GM13977 (cell line): ENCODE data around the gene WDFY4.

ENCODE experiments used
- DNase-seq: peaks from one replicate; pipeline ENCODE4 v3.0.0; 2012; ENCODE audit warnings: low spot score
- in situ Hi-C: fragments of 300-500 bp; cut with MboI; formaldehyde crosslinking; loops from one replicate; pipeline ENCODE4 v1.12.0; 2022; ENCODE audit warnings: low sequenced_read_pairs, low pct_unique_long_range_greater_than_20kb, mixed read lengths, inconsistent platforms; ENCODE audit not compliant: unreplicated experiment
- TF ChIP-seq, protein P1 (sequence below): IDR thresholded peaks from 2 replicates; pipeline ENCODE4 v1.5.1; 2012; ENCODE audit warnings: mild to moderate bottlenecking, control low read depth; ENCODE audit not compliant: insufficient read depth; ENCODE audit errors: extremely low read depth, missing control alignments

WDFY4 gene

DNA sequence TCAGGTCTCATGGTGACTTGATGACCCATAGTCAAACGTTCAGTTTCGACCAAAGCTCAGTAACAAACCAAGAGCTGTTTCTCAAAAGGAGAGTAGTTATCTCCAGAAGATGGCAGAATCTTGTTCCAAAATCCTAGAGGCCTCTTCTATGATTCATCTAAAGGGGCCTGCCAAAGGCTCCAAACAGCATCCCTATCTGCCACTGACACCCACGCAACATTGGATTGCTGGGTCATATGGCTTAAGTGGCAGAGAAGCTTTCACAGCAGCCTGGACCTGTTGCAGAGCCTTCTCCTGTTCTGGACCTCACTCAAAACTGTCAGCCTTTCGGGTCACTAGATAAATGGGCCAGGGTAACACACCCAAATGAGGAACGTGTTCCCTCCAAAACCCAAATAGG is 309.0 kb downstream of the WDFY4 start:
- in situ Hi-C loops: loop anchor here (25.0 kb wide), 1 partner anchor 519 kb away; no protein-coding TSS in a partner anchor
- DNase-seq: no peak
- TF ChIP-seq, protein P1, sequence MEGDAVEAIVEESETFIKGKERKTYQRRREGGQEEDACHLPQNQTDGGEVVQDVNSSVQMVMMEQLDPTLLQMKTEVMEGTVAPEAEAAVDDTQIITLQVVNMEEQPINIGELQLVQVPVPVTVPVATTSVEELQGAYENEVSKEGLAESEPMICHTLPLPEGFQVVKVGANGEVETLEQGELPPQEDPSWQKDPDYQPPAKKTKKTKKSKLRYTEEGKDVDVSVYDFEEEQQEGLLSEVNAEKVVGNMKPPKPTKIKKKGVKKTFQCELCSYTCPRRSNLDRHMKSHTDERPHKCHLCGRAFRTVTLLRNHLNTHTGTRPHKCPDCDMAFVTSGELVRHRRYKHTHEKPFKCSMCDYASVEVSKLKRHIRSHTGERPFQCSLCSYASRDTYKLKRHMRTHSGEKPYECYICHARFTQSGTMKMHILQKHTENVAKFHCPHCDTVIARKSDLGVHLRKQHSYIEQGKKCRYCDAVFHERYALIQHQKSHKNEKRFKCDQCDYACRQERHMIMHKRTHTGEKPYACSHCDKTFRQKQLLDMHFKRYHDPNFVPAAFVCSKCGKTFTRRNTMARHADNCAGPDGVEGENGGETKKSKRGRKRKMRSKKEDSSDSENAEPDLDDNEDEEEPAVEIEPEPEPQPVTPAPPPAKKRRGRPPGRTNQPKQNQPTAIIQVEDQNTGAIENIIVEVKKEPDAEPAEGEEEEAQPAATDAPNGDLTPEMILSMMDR: no peak

DNA sequence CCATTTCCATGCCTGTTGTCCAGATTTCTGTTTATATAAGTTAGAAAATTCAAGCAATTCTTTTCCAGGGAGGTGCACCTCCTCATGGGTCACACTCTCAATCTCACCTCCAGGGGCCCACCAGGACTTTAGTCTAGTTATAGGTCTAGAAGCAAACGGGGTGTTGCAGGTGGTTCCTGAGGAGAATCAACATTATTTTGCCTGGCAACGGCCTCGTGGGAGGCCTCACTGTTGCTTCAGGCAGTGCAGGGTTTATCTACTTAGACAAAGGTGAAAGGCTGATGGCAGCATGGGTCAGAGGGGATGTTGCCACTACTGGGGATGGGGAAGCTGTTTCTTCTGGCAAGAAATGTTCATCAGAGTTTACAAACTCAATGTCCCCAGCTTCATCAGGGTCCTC is 311.7 kb downstream of the WDFY4 start:
- TF ChIP-seq, protein P1: no peak
- DNase-seq: no peak
- in situ Hi-C loops: loop anchor here (25.0 kb wide), 1 partner anchor 516 kb away; no protein-coding TSS in a partner anchor

DNA sequence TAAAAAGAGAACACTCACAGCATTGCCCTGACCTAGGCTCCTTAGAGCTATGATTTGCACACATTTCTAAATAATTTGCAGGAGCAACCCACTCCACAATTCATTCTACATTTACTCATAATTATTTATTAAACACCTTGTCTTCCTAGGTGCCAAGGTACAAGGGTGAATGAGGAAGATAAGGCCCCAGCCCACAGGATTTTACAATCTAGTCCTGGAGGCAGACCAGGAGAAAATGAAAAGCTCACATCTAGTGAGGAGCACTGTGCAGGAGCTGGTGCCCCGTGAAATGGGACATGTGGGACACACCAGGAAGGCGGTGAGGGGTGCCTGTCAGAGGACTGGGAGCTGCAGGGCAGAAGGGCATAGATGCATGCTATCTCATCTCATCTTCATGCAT is 314.7 kb downstream of the WDFY4 start:
- DNase-seq: no peak
- TF ChIP-seq, protein P1: no peak
- in situ Hi-C loops: loop anchor here (25.0 kb wide), 1 partner anchor 513 kb away; no protein-coding TSS in a partner anchor

DNA sequence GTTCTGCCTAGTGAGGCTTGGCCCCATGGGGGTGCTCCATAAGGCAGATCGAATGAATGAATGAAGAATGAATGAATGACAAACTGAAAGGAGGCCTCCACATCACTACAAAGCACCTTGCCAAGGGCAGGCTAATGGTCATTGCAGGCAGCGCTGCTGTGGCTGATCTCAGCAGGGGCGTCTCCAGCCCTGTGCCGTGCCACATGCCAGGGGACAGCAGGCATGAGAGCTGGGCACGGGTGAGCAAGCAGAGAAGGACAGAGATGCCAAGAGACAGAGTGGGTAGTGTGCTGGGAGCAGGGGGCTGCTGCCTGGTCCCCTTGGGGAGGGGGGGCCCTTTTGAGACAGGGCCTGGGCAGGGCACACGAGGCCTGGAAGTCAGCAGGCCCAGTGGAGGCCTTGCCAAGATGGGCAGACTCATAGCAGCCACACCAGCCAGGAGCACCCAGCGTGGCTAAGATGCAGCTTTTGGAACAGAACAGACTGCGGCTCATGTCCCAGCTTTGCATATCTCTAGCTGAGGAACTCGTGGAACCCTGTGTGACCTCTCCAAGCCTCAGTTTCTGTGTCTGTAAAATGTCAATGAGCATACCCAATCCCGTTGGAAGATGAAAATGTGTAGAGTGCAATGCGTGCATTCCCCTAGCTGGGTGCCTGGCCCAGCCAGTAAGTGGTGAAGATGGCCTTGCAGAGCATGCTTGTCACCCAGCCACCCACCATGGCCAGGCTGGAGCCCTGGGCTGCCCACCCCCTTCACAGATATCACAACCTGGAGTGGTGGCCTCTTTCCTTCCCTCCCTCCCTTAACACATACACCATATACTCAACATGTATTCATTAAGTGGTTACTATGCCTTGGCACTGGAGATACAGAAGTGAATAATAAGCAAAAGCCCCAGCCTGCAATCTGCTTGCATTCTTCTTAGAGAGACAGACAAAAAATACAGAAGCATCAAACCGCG is 316.0 kb downstream of the WDFY4 start:
- in situ Hi-C loops: no loop called here
- DNase-seq: no peak
- TF ChIP-seq, protein P1: no peak

DNA sequence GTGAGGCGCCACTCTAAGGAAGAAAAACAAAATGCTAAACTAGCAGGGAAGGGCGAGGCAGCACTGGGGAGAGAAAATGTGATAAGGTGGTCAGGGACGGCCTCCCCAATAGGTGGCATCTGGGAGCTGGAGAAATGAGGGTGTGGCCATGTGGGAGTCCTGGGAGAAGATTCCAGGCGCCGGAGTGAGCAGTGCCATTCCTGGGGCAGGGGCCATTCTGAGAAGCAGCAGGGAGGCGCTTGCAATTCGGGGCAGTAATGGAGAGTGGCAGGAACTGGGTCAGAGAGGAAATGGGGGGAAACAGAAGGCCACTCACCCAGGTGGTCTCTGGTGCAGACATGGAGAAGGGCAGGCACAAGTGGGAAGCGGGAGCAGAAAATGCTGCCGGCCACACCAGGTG is 316.7 kb downstream of the WDFY4 start:
- DNase-seq: no peak
- in situ Hi-C loops: no loop called here
- TF ChIP-seq, protein P1: no peak

DNA sequence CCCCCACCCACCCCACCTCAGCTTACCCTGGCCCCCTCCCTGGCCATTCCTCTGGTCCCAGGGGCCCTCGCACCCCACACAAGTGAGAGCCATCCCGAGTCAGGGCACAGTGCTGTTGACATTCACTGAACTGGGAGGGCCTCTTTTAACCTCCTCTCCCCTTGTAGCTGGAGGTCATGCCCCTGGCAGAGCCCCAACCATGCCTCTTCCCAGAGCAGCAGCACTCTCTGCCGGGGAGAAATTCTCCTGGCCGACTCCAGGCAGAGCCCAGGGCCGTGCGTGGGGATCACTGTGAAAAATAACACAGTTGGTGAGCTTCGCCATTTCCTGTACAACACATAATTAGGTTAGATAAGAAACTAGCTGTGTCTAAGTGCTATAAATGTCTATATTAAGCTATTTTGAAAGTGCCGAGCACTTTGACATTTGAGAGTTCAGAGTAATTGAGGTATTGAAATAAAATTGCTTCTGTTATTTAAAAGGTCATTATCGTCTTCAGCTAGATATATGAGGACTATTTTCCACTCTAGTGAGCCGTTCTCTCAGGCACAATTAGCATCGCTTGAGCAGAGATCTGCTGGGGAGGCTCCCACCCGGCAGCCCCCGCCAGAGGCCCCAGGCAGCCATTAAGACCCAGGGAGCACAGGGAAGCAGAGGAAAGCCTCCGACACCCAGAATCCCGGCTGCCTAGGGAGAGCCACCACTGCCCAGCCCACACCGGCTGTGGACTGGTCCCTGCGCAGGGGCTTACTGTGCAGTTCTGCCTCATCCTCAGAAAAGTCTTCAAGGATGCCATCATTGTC is 317.4 kb downstream of the WDFY4 start:
- DNase-seq: no peak
- TF ChIP-seq, protein P1: no peak
- in situ Hi-C loops: no loop called here
